ENCODE data around the gene SLC25A10.

The SLC25A10 gene

DNA sequence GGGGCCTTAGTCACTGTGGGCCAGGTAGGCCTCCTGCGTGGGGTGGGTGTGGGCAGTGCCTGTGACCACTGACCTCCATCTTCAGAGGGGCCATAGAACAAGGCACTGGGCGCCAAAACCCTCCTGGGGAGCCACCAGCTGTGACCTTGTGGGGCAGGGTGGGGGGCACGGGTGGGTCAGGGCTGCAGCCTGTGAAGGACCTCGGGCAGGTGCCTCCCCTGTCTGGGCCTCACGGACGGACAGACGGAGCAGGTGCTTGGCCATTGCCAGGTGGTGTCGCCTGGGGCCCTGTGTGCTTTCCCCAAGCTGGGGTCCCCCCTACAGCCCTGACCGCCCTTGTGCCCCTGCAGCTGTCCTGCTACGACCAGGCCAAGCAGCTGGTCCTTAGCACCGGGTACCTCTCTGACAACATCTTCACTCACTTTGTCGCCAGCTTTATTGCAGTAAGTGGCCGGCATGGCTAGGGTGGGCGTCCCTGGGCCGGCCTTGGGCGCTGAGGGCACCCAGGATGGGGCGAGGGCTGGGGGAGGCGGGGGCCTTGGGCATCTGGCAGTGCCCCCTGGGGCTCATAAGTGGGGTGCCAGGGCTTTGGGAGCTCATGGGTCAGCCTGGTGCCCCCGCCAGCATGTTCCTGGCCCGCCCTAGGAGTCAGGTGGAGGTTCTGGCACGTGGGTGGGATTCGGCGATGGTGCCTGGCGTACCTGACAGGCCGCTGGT, 5.1 kb downstream of the SLC25A10 start:
- H3K4me3 ChIP-seq (ENCODE audit: low read length) = no peak overlapping the region
- TF ChIP-seq, protein P1, sequence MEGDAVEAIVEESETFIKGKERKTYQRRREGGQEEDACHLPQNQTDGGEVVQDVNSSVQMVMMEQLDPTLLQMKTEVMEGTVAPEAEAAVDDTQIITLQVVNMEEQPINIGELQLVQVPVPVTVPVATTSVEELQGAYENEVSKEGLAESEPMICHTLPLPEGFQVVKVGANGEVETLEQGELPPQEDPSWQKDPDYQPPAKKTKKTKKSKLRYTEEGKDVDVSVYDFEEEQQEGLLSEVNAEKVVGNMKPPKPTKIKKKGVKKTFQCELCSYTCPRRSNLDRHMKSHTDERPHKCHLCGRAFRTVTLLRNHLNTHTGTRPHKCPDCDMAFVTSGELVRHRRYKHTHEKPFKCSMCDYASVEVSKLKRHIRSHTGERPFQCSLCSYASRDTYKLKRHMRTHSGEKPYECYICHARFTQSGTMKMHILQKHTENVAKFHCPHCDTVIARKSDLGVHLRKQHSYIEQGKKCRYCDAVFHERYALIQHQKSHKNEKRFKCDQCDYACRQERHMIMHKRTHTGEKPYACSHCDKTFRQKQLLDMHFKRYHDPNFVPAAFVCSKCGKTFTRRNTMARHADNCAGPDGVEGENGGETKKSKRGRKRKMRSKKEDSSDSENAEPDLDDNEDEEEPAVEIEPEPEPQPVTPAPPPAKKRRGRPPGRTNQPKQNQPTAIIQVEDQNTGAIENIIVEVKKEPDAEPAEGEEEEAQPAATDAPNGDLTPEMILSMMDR (IDR thresholded peaks at IDR 0.05; ENCODE audit: insufficient read depth, low read depth, low read length, missing control alignments) = no peak
- no peak for DNase-seq (ENCODE audit: low read depth)

DNA sequence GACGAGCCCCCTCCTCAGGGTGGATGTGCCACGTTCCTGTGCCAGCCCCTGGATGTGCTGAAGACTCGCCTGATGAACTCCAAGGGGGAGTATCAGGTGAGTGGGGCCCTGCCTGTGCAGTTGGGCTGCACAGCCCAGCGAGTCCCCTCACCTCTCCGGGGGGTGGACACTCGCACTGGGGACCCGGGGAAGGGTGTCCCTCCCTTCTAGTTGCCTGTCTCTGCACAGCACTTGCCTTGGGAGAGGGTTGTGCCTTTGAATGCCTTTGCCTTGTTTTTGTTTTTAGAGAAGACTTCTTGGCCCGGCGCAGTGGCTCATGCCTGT, 5.6 kb downstream of the SLC25A10 start:
- TF ChIP-seq, protein P1 (IDR thresholded peaks at IDR 0.05; ENCODE audit: insufficient read depth, low read depth, low read length, missing control alignments) = no peak
- H3K4me3 ChIP-seq (ENCODE audit: low read length) = no peak overlapping the region
- no peak for DNase-seq (ENCODE audit: low read depth)

DNA sequence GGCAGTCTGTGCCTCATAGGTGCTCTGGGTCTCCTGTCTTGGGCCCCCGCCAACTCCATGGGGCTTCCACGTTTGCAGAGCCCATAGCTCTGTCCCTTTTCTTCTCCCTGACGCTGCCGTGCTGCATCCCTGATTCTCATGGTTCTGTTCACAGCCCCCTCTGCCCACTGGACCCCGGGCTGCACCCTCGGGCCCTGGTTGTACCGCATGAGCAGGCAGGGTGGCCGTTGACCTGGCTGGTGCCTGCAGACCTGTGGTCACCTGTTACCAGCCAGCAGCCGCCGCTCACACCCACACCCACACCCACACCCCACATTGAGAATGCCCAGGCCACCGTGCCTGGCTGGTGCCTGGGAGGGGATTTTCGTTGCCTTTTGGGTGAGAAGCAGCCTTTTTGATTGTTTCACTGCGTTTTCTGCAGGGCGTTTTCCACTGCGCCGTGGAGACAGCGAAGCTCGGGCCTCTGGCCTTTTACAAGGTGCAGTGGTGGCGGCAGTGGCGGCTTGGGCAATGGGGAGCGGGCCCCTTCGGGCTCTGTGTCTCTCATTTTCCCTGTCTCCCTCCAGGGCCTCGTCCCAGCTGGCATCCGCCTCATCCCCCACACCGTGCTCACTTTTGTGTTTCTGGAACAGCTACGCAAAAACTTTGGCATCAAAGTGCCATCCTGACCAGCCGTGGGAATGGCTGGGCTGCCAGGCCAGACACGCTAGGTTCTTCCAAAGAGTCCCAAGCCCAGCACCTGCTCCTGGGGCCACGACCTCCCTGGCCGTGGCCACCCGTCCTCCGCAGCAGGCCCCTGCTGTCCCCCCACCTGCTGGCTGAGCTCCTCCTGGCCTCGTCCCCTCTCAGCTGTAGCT, 7.6 kb downstream of the SLC25A10 start:
- TF ChIP-seq, protein P1 (IDR thresholded peaks at IDR 0.05; ENCODE audit: insufficient read depth, low read depth, low read length, missing control alignments) = no peak
- H3K4me3 ChIP-seq (ENCODE audit: low read length) = no peak overlapping the region
- DNase-seq (ENCODE audit: low read depth) = no peak

DNA sequence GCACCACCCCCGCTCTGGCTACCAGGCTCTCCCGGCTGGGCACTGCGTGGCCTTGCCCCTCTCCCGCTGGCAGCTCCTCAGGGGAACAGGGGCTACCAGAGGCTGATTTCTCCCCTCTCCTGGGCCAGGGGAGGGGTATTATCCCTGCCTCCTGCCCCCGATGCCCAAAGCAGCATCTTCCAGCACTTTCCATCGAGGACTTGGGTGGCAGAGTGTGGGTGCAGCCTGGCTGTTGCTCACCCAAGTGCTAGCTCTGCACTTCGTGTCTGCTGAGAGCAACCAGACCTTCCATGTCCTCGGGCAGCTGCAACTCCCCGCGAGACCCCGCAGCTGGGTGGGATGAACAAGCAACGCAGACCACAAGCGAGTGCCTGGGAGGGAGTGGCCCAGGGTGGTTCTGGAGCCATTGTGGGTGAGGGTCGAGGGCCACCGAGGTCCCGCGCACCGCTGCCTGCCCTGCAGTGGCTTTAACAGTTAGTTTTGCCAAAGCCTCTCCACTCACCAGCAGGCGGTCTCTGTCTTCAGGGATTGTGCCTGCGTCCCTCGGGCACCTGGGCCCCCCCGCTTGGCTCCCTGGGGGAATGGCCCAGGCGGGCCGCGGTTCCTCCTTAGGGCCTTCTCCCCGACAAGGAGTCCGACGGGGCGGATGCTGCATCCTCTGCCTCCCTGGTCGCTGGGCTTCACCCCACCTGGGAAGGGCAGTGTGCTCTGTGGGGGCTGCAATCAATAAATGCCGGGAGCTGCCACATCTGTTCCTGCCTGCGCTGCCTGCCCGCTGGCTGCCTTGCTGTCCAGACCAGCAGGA, 8.4 kb downstream of the SLC25A10 start:
- TF ChIP-seq, protein P1 (IDR thresholded peaks at IDR 0.05; ENCODE audit: insufficient read depth, low read depth, low read length, missing control alignments) = no peak
- H3K4me3 ChIP-seq (ENCODE audit: low read length) = no peak overlapping the region
- DNase-seq (ENCODE audit: low read depth) = no peak

DNA sequence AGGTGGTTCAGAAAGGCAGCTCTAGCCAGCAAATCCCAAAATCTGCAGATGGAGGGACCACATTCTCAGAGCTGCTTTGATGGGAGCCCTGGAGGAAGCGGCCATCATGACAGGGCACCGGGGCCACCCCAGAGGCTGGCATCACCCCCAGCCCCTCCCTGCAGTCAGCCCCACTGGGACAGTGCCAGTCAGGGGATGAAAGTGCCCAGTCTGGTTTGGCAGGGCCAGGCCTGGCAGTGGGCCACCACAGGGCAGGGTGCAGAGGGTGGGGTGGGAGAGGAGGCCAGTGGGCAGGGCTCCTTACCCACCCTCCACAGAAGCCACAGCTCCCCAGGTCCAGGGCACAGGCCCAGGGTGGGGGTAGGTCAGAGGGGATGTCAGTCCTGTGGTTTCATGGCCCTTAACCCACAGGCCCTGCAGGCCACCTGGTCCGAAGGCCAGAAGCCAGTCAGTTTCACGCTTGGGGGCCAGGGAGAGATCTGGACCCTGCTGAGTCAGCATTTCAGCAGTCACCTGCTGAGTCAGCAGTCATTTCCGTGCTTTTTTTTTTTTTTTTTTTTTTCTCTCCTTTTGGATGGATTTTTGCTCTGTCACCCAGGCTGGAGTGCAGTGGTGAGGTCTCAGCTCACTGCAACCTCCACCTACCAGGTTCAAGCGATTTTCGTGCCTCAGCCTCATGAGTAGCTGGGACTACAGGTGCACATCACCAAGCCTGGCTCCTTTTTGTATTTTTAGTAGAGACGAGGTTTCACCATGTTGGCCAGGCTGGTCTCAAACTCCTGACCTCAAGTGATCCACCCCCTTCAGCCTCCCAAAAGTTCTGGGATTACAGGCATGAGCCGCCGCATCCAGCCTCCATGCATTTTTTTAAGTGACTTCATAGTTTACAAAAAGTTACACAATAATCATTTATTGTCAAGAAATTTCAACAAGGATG, 10.4 kb downstream of the SLC25A10 start:
- TF ChIP-seq, protein P1 (IDR thresholded peaks at IDR 0.05; ENCODE audit: insufficient read depth, low read depth, low read length, missing control alignments) = no peak
- H3K4me3 ChIP-seq (ENCODE audit: low read length) = no peak overlapping the region
- peak; percentile 59 for DNase-seq (ENCODE audit: low read depth)

DNA sequence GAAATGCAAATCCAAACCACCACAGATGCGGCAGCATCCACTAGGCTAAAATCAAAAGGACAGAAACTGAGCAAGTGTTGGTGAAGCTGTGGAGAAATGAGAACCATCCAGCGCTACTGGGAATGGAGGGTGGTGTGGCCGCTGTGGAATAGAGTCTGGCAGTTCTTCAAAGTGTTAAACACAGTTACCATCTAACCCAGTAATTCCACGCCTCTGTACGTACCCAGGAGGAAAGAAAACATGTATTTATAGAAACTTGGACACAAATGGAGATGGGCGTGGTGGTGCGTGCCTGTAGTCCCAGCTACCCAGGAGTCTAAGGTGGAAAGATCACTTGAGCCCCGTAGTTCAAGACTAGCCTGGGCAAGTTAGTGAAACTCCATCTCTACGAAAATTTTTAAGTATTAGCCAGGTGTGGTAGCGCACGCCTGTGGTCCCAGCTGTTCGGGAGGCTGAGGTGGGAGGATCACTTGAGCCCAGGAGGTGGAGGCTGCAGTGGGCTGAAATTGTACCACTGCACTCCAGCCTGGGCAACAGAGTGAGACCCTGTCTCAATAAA, 11.6 kb downstream of the SLC25A10 start:
- H3K4me3 ChIP-seq (ENCODE audit: low read length) = no peak overlapping the region
- DNase-seq (ENCODE audit: low read depth) = peak; percentile 58
- TF ChIP-seq, protein P1 (IDR thresholded peaks at IDR 0.05; ENCODE audit: insufficient read depth, low read depth, low read length, missing control alignments) = no peak
